K562 (cell line): ENCODE measurements around the gene PMPCB. TPM values are rescaled to one million over a fixed set of nuclear protein-coding genes. Genes with fewer than 3 reads are reported as not detected.
A peak's percentile ranks its signal among the peaks of the same experiment; 100 is the strongest.
"Not testable (repeated sequence)": the region's sequence is repeated elsewhere in the genome, so short reads cannot be mapped to it uniquely, and the experiment has no call there.

ENCODE experiments used
- ATAC-seq: fragments of 200-7000 bp; cut with Tn5 transposase; 3 replicates; pipeline ENCODE4 v1.9.1; 2020; ENCODE audit warnings: moderate library complexity
- BruUV-seq: library from RNA; stranded (reverse); fragments of 400-500 nt; replicated peaks from 2 replicates; lab custom pipeline; 2021; lab: Mats Ljungman, UMichigan
- CTCF ChIA-PET: fragments of 300-600 bp; formaldehyde crosslinking; extraction: SDS; loops from one replicate; lab custom pipeline; 2021; ENCODE audit warnings: low intra/inter-chr PET ratio; lab: Yijun Ruan, JAX
- POLR2A ChIA-PET: fragments of 300-600, 350-650 bp; sonication (Branson Sonifier 250); formaldehyde crosslinking; extraction: SDS; loops from one replicate; lab custom pipeline; 2021; ENCODE audit warnings: antibody characterized with exemption, inconsistent platforms; lab: Yijun Ruan, JAX
- DNase-seq, 4 experiments: peaks; one replicate each; pipeline versions ENCODE4 v3.0.0 to v3.0.0-alpha.2; 2011 to 2018; ENCODE audit warnings: low spot score in 3 of 4, mixed read lengths in 3 of 4; ENCODE audit errors: extremely low read depth in 1 of 4
- FAIRE-seq: peaks from 2 replicates; lab custom pipeline; 2011; peaks lifted over from hg19 to GRCh38; lab: Jason Lieb, UNC
- H2AFZ ChIP-seq: 2 replicates; pipeline ENCODE4 v1.6.0; 2011; ENCODE audit warnings: low read depth, low read length, control low read depth, inconsistent platforms
- H3K27ac ChIP-seq: fragments of 200-600 bp; 3 replicates; pipeline ENCODE4 v1.8.0; 2011; ENCODE audit warnings: low read depth, mild to moderate bottlenecking, control low read depth, inconsistent platforms, low read length, moderate library complexity, mixed read lengths; ENCODE audit errors: extremely low read depth
- H3K27me3 ChIP-seq, 2 experiments: fragments of 300-600 bp in 1 of 2; 2 replicates in 1 of 2; 3 replicates in 1 of 2; pipeline versions ENCODE4 v1.6.0 to v1.8.0; 2011; ENCODE audit warnings: inconsistent platforms in 2 of 2, low read length in 2 of 2, mild to moderate bottlenecking in 1 of 2, mixed read lengths in 1 of 2, moderate library complexity in 1 of 2; ENCODE audit not compliant: control insufficient read depth in 2 of 2, insufficient read depth in 2 of 2
- H3K36me3 ChIP-seq: fragments of 300-600 bp; 3 replicates; pipeline ENCODE4 v1.8.0; 2011; ENCODE audit warnings: mild to moderate bottlenecking, low read length, inconsistent platforms; ENCODE audit not compliant: control insufficient read depth, insufficient read depth
- H3K4me1 ChIP-seq, 2 experiments: fragments of 200-600 bp in 1 of 2; replicated peaks in 1 of 2; 2 replicates in 1 of 2; 3 replicates in 1 of 2; pipeline versions ENCODE4 v1.5.1 to v1.8.0; 2011; ENCODE audit warnings: inconsistent platforms in 2 of 2, low read length in 2 of 2, mild to moderate bottlenecking in 1 of 2, mixed read lengths in 1 of 2, moderate library complexity in 1 of 2; ENCODE audit not compliant: control insufficient read depth in 2 of 2, insufficient read depth in 2 of 2
- H3K4me2 ChIP-seq: 2 replicates; pipeline ENCODE4 v1.6.1; 2011; ENCODE audit warnings: low read length, control low read depth, inconsistent platforms, mixed read lengths; ENCODE audit not compliant: insufficient read depth
- H3K4me3 ChIP-seq: fragments of 200-600 bp; sonication (generic), shearing (Covaris generic); 2 replicates; pipeline ENCODE4 v1.5.1; 2016; ENCODE audit warnings: control low read depth, inconsistent platforms
- H3K79me2 ChIP-seq: fragments of 200-600 bp; 3 replicates; pipeline ENCODE4 v1.8.0; 2011; ENCODE audit warnings: low read length, inconsistent platforms; ENCODE audit not compliant: control insufficient read depth, insufficient read depth
- H3K9ac ChIP-seq, 2 experiments: 2 replicates each; pipeline versions ENCODE4 v1.6.0 to v1.6.1; 2011; ENCODE audit warnings: low read depth in 2 of 2, low read length in 2 of 2, control low read depth in 1 of 2, inconsistent platforms in 1 of 2, mild to moderate bottlenecking in 1 of 2, mixed read lengths in 1 of 2; ENCODE audit not compliant: insufficient read depth in 1 of 2
- H3K9me1 ChIP-seq: one replicate; pipeline ENCODE4 v1.6.0; 2011; ENCODE audit warnings: inconsistent platforms, mild to moderate bottlenecking, low read length, moderate library complexity; ENCODE audit not compliant: control insufficient read depth, insufficient read depth
- H3K9me3 ChIP-seq: replicated peaks from 2 replicates; pipeline ENCODE4 v1.5.1; 2011; ENCODE audit warnings: low read depth, low read length, inconsistent platforms; ENCODE audit not compliant: control insufficient read depth, insufficient read depth
- H4K20me1 ChIP-seq: replicated peaks from 2 replicates; pipeline ENCODE4 v1.6.1; 2011; ENCODE audit warnings: low read length, inconsistent platforms, mixed read lengths; ENCODE audit not compliant: control insufficient read depth, insufficient read depth
- BHLHE40 ChIP-seq: IDR thresholded peaks from 2 replicates; pipeline ENCODE4 v1.6.1; 2011; ENCODE audit warnings: low read length, improper control_type of control experiment
- CBX3 ChIP-seq, 2 experiments: IDR thresholded peaks; 1 replicate in 1 of 2; 2 replicates in 1 of 2; pipeline ENCODE4 v1.6.1; 2012; ENCODE audit warnings: inconsistent platforms in 2 of 2, low read length in 2 of 2, borderline replicate concordance in 1 of 2, control low read depth in 1 of 2
- DACH1 ChIP-seq: fragments of 450-650 bp; IDR thresholded peaks from 2 replicates; pipeline ENCODE4 v1.6.1; 2018; ENCODE audit not compliant: partially characterized antibody
- HDAC1 ChIP-seq, 2 experiments: fragments of 450-650 bp; IDR thresholded peaks; 2 replicates each; pipeline ENCODE4 v1.6.1; 2016 to 2017; ENCODE audit warnings: inconsistent platforms in 1 of 2, mild to moderate bottlenecking in 1 of 2, moderate library complexity in 1 of 2
- MEIS2 ChIP-seq: fragments of 450-650 bp; IDR thresholded peaks from 2 replicates; pipeline ENCODE4 v1.6.1; 2014; ENCODE audit warnings: mild to moderate bottlenecking; ENCODE audit not compliant: partially characterized antibody
- MITF ChIP-seq: IDR thresholded peaks from 2 replicates; pipeline ENCODE4 v1.6.1; 2014; ENCODE audit warnings: antibody characterized with exemption
- RAD51 ChIP-seq: fragments of 450-650 bp; IDR thresholded peaks from 2 replicates; pipeline ENCODE4 v1.7.1; 2016; ENCODE audit warnings: low read depth, mild to moderate bottlenecking, borderline replicate concordance
- TRIM24 ChIP-seq, 2 experiments: fragments of 450-650 bp; IDR thresholded peaks; 2 replicates each; pipeline ENCODE4 v1.6.1; 2016
- ZNF316 ChIP-seq: fragments of 450-650 bp; IDR thresholded peaks from 2 replicates; pipeline ENCODE4 v1.6.1; 2016
- ZNF766 ChIP-seq: fragments of 200-800 bp; sonication (Bioruptor generic); conservative IDR thresholded peaks from 2 replicates; pipeline ENCODE4 v1.6.1; 2016; ENCODE audit warnings: missing genetic modification characterization, missing compliant biosample characterization
- WGBS: fragments of 100-300 bp; shearing (Covaris generic); methylation state at CpG from one replicate; pipeline ENCODE4 v1.1.6; 2016; ENCODE audit warnings: low coverage, mixed read lengths; ENCODE audit not compliant: insufficient coverage; ENCODE audit errors: missing lambda C conversion rate; 5-methylcytosine and 5-hydroxymethylcytosine counted together
- in situ Hi-C: fragments of 300-500 bp; cut with MboI; formaldehyde crosslinking; loops from 4 replicates; pipeline ENCODE4 v1.15.0; 2018; ENCODE audit warnings: inconsistent platforms, mixed read lengths
- intact Hi-C: fragments of 100-400 bp; cut with micrococcal nuclease; formaldehyde crosslinking; loops from 2 replicates; pipeline ENCODE4 v1.14.2; 2022
- polyA plus RNA-seq, 8 experiments: library from polyadenylated mRNA; depleted of rRNA in 4 of 8; stranded (reverse) in 5 of 8; unstranded in 3 of 8; fragments of >200 nt; fragmentation: Nextera tagmentation in 2 of 8; fragmentation: Illumina TruSeq in 1 of 8; extraction: Ambion mirVana in 2 of 8; extraction: Trizol in 1 of 8; gene quantifications; 2 replicates each; pipeline versions ENCODE4 v1.2.1 to v1.2.3, GENCODE V29; 2011 to 2014; ENCODE audit warnings: inconsistent platforms in 1 of 8, missing spikeins in 1 of 8
- total RNA-seq, 7 experiments: library from RNA; depleted of rRNA in 6 of 7; stranded (reverse); fragments of >200 nt in 6 of 7; fragmentation: Illumina TruSeq in 2 of 7; extraction: Trizol in 2 of 7; gene quantifications; 2 replicates each; pipeline versions ENCODE4 v1.2.1 to v1.2.3, GENCODE V29; 2011 to 2021; ENCODE audit warnings: low replicate concordance in 1 of 7
- TF ChIP-seq, protein P1 (sequence below), 2 experiments: fragments of 250-450 bp in 1 of 2; fragments of 450-650 bp in 1 of 2; sonication (Bioruptor Pico) in 1 of 2; IDR thresholded peaks; 2 replicates each; pipeline versions ENCODE4 v1.6.1 to v1.8.0; 2016 to 2021; ENCODE audit warnings: mild to moderate bottlenecking in 2 of 2, moderate library complexity in 2 of 2, missing compliant biosample characterization in 1 of 2, missing genetic modification characterization in 1 of 2
- TF ChIP-seq, protein P2 (sequence below): fragments of 450-650 bp; IDR thresholded peaks from 2 replicates; pipeline ENCODE4 v1.6.1; 2018; ENCODE audit warnings: mild to moderate bottlenecking, low read depth; ENCODE audit not compliant: partially characterized antibody

Gene PMPCB
- total and polyA plus RNA-seq, 9 of the 15 experiments (the other 6 are each of a cell fraction or from before 2014, with no cell fraction given): 61.2 to 209 (median 105) TPM

DNA sequence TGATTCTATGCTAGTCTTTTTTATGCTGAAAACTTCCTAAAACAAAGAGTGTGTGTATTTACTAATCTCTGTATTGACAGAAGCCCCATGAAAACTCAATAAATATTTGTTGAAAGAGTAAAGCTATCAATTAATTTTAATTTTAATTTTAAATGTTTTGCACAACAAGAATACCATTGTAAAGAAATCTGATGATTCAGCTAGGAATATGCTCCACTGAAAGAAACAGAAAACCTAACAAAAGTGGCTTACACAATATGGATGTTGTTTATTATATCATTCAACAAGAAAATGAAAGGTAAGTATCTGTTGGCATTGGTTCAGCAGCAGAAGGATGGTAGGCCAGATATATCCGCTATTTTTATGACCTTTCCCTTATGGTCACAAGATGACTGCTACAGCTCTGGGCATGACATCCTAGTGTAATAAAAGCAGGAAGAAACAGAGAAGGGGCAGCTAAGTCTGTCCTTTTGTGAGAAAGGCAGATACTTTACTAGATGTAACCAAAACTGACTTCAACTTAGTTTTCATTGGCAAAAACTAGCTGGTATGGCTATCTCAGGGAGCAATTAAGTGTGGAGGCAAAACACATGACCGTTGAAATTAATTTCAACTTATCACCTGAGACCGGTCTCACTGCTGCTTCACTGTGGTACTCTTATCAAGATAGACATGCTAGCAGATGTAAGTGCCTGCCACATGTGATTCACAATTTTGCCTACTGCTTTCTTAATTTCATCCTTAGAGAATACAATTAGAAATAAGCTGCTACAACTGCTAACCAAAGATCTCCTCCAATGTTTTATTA is 43.3 kb upstream of the PMPCB start (continued):
- TF ChIP-seq RAD51 (peak; percentile 38; the same call in 1 of the 2 replicates), BHLHE40 (peak; percentile 26; the same call in 1 of the 2 replicates), ZNF316 (peak; percentile 84), DACH1 (peak; percentile 43), ZNF766 (CRISPR knock-in tag) (peak; percentile 44; the same call in 1 of the 2 replicates), MITF (peak; percentile 86; the same call in 1 of the 2 replicates), MEIS2 (peak; percentile 23)
- TF ChIP-seq, protein P1, sequence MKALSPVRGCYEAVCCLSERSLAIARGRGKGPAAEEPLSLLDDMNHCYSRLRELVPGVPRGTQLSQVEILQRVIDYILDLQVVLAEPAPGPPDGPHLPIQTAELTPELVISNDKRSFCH (CRISPR knock-in tag; IDR thresholded peaks at IDR 0.05): not testable (repeated sequence)
- TF ChIP-seq, protein P1 (tag; IDR thresholded peaks at IDR 0.05): peak; percentile 26; the same call in 1 of the 2 replicates

GRCh38 chr7:103264054-103264453 is 33.2 kb upstream of the PMPCB start:
- H3K79me2 ChIP-seq, H2AFZ ChIP-seq, POLR2A ChIA-PET, in situ Hi-C loops, H4K20me1 ChIP-seq, H3K9me3 ChIP-seq, CTCF ChIA-PET, H3K9me1 ChIP-seq, DNase-seq, H3K4me3 ChIP-seq, H3K4me2 ChIP-seq, BruUV-seq, H3K4me1 ChIP-seq, H3K36me3 ChIP-seq, H3K9ac ChIP-seq, ATAC-seq, FAIRE-seq, intact Hi-C loops, H3K27ac ChIP-seq, H3K27me3 ChIP-seq: not testable (repeated sequence)
- TF ChIP-seq HDAC1 (IDR thresholded peaks at IDR 0.05) (0 out of 4 replicates have a peak, but pooled peaks of 1 of the 2 experiments have one; percentile 38), TRIM24 (IDR thresholded peaks at IDR 0.05) (peak in 1 of 2 experiments; percentile 65; a peak in 1 of 4 replicates), CBX3 (IDR thresholded peaks at IDR 0.05; ENCODE audit: borderline replicate concordance in 1 of 2, low read length in 2 of 2) (peak in 1 of 2 experiments; percentile 81; a peak in 1 of 3 replicates)
- TF ChIP-seq, protein P2, sequence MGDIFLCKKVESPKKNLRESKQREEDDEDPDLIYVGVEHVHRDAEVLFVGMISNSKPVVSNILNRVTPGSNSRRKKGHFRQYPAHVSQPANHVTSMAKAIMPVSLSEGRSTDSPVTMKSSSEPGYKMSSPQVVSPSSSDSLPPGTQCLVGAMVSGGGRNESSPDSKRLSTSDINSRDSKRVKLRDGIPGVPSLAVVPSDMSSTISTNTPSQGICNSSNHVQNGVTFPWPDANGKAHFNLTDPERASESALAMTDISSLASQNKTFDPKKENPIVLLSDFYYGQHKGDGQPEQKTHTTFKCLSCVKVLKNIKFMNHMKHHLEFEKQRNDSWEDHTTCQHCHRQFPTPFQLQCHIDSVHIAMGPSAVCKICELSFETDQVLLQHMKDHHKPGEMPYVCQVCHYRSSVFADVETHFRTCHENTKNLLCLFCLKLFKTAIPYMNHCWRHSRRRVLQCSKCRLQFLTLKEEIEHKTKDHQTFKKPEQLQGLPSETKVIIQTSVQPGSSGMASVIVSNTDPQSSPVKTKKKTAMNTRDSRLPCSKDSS: peak; percentile 86
- WGBS: 45% methylated on average over 2 of the region's 2 CpGs
